ENCODE results near the gene PRPSAP1.
"Not testable (repeated sequence)": the region's sequence is repeated elsewhere in the genome, so short reads cannot be mapped to it uniquely, and the experiment has no call there.

PRPSAP1 gene

GRCh38 chr17:76276461-76277299 lies 77.0 kb downstream of the PRPSAP1 start:
- no peak for DNase-seq (ENCODE audit: low spot score)

DNA sequence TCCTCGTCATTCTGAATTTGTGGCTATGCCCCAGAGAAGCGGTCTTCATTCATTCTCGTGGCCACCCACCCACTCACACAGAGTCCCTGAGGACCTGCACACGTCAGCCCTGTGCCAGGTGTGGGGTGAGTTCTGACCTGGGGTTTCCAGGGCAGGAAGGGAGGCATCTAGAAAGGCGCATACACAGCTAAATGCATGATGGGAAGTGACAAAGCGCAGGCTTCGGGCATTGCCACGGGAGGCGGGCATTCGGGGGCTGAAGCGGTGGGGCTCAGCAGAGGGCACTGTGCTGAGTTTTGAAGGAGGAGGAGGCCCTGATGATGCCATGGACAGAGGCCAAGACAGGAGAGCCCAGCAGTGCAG lies 77.7 kb downstream of the PRPSAP1 start:
- DNase-seq (ENCODE audit: low spot score): no peak

DNA sequence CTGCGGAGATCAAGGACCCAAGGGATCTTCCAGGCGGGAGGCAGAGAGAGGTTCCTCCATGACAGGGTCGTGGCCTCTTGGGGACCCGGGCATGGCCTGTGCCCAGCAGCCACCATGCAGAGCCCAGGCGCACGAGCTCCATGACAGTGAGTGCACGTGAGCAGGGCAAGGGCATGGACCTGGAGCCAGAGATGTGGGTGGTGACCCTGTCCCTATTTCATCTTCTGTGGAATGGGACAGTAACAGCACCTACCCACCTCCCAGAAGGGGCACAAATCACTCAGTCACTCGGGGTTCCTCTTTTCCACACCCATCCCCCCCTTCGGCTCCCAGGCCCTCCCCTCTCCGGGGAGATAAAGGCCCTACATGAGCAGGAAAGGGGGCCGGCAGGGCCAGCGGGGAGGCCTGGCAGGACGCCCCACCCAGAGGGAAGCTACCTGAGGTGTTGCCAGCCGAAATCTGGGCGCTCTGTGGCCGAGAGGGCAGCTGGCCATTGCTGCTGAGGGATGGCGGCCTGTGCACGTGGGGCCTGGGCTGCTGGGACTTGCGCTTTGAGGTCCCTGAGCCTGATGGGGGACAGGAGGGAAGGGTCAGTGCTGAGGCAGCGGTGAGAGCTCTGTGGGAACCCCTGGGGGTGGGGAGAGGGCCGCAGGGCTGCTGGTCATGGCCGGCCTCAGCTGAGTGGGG lies 78.2 kb downstream of the PRPSAP1 start:
- DNase-seq (ENCODE audit: low spot score): no peak

DNA sequence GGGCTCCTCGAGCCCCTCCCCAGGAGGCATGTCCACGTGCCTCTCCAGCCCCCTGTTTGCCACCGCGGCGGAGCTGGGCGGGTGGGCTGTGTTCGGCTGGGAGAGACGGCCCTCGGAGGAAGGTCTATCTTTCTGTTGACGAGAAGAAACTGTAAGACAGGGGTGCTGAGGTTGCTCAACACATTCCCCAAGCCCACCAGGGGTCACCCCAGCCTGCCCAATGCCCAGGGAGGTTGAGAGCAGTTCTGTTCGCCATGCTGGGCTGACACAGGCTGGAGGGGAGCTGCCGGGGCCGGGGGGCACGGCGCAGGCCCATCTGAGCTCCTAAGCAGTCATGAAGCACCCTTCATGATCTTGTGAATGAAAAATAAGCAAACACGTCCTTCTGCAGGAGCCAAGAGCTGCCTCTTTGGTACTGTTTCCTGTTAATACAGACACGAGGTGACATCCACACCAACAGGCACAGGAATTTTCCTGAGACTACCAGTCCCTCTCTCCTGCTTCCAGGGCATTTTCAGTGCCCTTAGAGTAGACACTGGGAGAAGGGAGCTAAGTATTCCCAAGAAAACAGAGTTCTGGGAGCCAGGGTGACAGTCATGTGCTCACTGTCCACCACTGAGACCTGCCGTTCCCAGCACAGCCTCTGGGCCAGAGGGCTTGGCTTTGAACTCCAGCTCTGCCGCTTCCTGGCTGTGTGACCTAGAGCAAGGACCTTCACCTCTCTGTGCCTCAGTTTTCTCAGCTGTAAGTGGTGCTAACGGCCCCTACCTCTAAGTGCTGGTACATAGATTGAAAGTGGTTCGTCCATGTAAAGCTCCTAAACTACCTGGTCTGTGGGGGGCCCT lies 79.4 kb downstream of the PRPSAP1 start:
- peak; percentile 35 for DNase-seq (ENCODE audit: low spot score)

- no peak for DNase-seq (ENCODE audit: low spot score)
Measured at GRCh38 chr17:76273445-76274111, 80.1 kb downstream of the PRPSAP1 start.

- peak; percentile 43 for DNase-seq (ENCODE audit: low spot score)
Measured at GRCh38 chr17:76272541-76273444, 80.9 kb downstream of the PRPSAP1 start.

GRCh38 chr17:76271669-76272540 lies 81.8 kb downstream of the PRPSAP1 start:
- peak; percentile 84 for DNase-seq (ENCODE audit: low spot score)

GRCh38 chr17:76270770-76271668 lies 82.7 kb downstream of the PRPSAP1 start:
- DNase-seq (ENCODE audit: low spot score): peak; percentile 61

GRCh38 chr17:76270127-76270592 lies 83.6 kb downstream of the PRPSAP1 start:
- DNase-seq (ENCODE audit: low spot score): peak; percentile 67

DNA sequence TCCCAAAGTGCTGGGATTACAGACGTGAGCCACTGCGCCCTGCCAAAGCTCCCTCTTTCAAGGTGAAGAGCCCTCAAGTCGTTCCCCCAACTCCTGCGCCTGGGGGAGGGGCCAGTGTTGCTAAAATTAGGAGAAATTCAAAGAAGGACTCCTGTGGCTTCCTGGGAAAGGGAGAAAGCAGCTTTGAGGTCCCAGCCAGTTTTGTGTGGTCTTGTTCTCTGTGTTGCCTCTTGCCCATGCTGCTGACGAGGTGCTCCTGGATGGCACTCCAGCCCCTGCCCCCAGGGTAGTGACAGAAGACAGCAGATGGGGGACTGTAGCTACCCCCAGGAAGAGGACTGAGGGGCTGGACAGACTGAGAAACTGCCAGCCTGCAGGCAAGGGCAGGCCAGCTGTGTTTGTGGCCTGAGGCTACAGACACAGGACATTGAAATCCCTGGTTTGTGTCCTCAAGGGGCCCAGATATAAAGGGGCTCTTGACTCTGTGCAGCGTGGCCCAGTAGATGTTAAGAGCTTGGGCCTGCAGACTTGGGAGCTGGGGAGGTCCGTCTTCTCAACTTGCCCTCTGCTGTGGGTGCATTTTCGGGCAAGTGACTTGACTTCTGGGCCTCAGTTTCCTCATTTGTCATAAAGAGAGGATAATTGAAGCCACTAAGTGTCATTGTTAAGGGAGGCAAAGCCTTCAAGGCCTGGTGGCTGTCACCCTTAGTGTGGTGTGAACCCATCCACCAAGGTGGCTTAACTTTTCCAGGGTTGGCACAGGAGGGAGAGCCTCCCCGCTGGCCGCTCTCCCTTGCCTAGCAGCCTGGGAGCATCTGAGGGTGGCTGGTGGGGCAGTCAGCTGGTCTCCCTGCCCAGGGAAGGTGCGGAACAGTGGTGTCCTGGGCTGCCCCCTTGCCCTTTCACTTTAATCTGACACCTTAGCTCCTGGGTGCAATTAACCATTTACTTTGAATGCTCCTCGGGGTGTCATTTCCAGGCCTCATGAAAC lies 84.4 kb downstream of the PRPSAP1 start:
- DNase-seq (ENCODE audit: low spot score): peak; percentile 44

DNA sequence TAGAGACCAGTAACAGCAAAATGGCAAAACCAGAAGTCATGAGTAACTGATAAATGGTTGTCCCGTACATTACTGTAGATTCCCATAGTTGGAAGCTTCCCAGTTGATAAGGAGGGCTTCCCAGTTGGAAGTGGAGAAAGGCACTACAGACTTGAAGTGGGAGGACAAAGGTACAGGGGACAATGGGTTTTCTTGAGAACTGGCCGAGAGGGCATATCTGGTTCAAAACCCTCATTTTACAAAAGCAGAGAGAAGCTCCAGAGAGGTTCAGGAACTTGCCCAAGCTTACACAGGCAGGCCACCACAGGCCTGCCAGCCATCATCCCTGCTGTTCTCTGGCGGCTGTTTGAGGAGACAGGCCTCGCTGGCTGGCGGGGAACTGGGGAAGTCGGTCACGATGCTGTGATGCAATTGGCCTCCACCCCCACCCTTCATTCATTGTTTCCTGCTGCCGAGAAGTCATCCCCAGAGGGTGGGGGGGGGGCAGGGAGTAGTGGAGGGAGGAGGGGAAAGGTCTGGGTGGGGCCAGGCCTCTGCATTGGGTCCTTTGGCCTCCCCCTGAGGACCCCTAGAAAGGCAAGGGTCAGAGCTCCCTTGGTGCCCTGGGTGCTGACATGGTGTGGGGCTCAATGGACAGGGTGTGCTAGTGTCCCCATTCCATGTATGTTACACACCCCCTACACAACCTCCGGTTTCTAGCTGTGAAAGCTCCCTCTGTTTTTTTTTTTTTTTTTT lies 85.5 kb downstream of the PRPSAP1 start:
- DNase-seq (ENCODE audit: low spot score): peak; percentile 77

GRCh38 chr17:76267581-76268001 lies 86.1 kb downstream of the PRPSAP1 start:
- not testable (repeated sequence) for DNase-seq (ENCODE audit: low spot score)

- DNase-seq (ENCODE audit: low spot score): peak; percentile 38
Measured at GRCh38 chr17:76267051-76267576, 86.6 kb downstream of the PRPSAP1 start.

DNA sequence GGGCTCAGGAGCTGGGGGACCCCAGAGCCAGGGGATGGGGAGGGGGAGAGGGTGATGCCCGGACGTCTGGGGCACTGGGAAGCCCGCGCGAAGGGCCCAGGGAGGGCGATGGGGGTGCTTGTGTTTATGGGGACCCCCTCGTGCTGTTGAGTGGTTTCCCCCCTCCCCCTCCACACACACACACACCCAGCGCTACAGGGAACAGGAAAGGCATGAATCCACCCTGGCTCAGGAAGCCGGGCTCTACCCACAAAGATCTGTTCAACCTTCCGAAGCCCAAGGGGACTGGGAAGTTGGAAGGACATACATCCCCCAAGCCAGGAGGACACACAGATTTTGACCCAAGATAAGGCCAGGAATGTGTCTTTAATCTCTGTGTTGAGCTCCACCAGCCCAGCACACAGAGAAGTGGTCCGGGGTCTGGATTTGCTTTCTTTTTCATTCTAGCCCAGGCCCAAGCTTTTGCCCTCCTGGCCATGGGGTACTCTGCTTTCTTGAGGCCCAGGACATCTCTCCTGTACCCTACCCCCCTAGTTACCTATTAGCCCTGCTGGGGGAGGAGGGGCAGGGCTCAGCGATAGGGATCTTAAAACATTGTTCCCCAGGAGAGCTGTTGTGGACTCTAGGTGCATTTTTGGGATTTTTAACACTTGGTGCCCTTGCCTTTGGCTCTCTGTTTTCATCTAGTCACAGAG lies 87.3 kb downstream of the PRPSAP1 start:
- DNase-seq (ENCODE audit: low spot score): peak; percentile 54

- DNase-seq (ENCODE audit: low spot score): peak; percentile 54
Measured at GRCh38 chr17:76265624-76266243, 88.0 kb downstream of the PRPSAP1 start.
